Esophagus squamous epithelium (tissue), 5 donors: Measurements from ENCODE around the gene POLDIP3. TPM values are rescaled to one million over a fixed set of nuclear protein-coding genes. Genes with fewer than 3 reads are reported as not detected.
A peak's percentile ranks its signal among the peaks of the same experiment; 100 is the strongest.

Experiments used
- DNase-seq: peaks from one replicate; lab custom pipeline; 2025; lab: John Stamatoyannopoulos, UW
- H3K27ac ChIP-seq, 4 donors: fragments of 200-600 bp; sonication (generic); one replicate each; pipeline ENCODE4 v1.5.1; 2016 to 2019; ENCODE audit warnings: mild to moderate bottlenecking in 1 of 4
- H3K27me3 ChIP-seq, 4 donors: fragments of 200-600 bp; sonication (generic); 1 replicate in 3 of 4; 2 replicates in 1 of 4; pipeline versions ENCODE4 v1.5.1 to v1.6.0; 2017 to 2021; ENCODE audit warnings: antibody characterized with exemption in 1 of 4
- H3K36me3 ChIP-seq, 3 donors: fragments of 200-600 bp; sonication (generic); one replicate each; pipeline ENCODE4 v1.5.1; 2016 to 2019
- H3K4me1 ChIP-seq, 3 donors: fragments of 200-600 bp; sonication (generic); one replicate each; pipeline ENCODE4 v1.5.1; 2017 to 2019
- H3K4me3 ChIP-seq, 4 donors: fragments of 200-600 bp; sonication (generic); 1 replicate in 3 of 4; 2 replicates in 1 of 4; pipeline ENCODE4 v1.5.1; 2016 to 2019; ENCODE audit warnings: mild to moderate bottlenecking in 2 of 4, moderate library complexity in 1 of 4
- H3K9me3 ChIP-seq, 3 donors: fragments of 200-600 bp; sonication (generic); one replicate each; pipeline ENCODE4 v1.5.1; 2016 to 2019
- POLR2A ChIP-seq, 4 donors: fragments of 450-650 bp; IDR thresholded peaks; one replicate each; pipeline ENCODE4 v1.6.1; 2017; ENCODE audit warnings: antibody characterized with exemption in 4 of 4, mild to moderate bottlenecking in 4 of 4, moderate library complexity in 3 of 4
- WGBS, 2 donors: methylation state at CpG; one replicate each; pipeline ENCODE4 v1.1.5; 2018; 5-methylcytosine and 5-hydroxymethylcytosine counted together
- intact Hi-C: fragments of 100-400 bp; cut with DNase I; formaldehyde crosslinking; loops from one replicate; pipeline ENCODE4 v1.15.0; 2022
- total RNA-seq, 4 donors: library from RNA; depleted of rRNA; stranded (reverse); fragments of >200 nt; gene quantifications; one replicate each; pipeline ENCODE4 v1.1.0, GENCODE V29; 2016
- TF ChIP-seq, protein P1 (sequence below), 6 experiments: fragments of 450-650 bp in 4 of 6; fragments of 200-600 bp in 2 of 6; sonication (generic) in 2 of 6; IDR thresholded peaks; one replicate each; pipeline ENCODE4 v1.5.1; 2016 to 2019; ENCODE audit warnings: antibody characterized with exemption in 6 of 6, mild to moderate bottlenecking in 4 of 6, moderate library complexity in 4 of 6
- donor health status: DM: yes; HTN: yes; CAD: no.

The POLDIP3 gene
- total RNA-seq, 4 donors from 2014 or later, result 23.3 to 33.0 (median 28.0) TPM

DNA sequence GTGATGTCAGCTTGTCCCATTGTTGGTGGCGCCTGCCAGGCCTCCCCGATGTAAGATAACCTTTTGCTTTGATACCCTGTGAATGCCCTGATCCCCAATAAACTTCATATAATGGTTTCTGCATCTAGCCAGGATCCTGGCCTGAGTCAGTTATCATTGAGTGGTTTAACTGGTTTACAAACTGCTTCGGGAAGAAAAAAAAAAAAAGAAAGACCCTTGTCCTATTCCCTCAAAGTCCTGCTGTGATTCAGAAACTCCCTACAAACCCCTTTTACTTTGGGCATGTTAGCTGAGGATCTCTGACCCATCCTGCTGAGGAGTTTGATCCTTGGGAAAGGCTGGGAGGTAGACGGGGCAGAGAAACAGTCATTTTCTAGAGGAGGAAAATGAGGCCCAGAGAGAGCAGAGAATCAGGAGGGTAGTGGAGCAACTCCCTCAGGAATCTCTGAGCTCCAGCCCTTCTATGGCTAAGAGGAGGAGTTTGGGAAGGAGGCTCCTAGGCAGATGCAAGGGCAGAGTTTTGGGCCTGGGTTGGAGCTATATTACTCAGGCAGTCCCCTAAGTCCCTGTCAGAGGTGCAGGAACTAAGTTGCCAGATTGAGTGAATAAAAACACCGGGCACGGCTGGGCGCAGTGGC, 39.9 kb upstream of the POLDIP3 start:
- H3K4me3 ChIP-seq, result no peak overlapping the region
- no peaks in the 10 kb centered on the region for H3K36me3 ChIP-seq
- no peak for TF ChIP-seq POLR2A (IDR thresholded peaks at IDR 0.05)
- TF ChIP-seq, protein P1, sequence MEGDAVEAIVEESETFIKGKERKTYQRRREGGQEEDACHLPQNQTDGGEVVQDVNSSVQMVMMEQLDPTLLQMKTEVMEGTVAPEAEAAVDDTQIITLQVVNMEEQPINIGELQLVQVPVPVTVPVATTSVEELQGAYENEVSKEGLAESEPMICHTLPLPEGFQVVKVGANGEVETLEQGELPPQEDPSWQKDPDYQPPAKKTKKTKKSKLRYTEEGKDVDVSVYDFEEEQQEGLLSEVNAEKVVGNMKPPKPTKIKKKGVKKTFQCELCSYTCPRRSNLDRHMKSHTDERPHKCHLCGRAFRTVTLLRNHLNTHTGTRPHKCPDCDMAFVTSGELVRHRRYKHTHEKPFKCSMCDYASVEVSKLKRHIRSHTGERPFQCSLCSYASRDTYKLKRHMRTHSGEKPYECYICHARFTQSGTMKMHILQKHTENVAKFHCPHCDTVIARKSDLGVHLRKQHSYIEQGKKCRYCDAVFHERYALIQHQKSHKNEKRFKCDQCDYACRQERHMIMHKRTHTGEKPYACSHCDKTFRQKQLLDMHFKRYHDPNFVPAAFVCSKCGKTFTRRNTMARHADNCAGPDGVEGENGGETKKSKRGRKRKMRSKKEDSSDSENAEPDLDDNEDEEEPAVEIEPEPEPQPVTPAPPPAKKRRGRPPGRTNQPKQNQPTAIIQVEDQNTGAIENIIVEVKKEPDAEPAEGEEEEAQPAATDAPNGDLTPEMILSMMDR (IDR thresholded peaks at IDR 0.05), result no peak
- intact Hi-C loops, result no loop called here
- no peak for DNase-seq
- H3K9me3 ChIP-seq, result no peaks in the 10 kb centered on the region
- no peak overlapping the region for H3K27ac ChIP-seq
- peaks cover 0 to 3% (median 2%) of the 10 kb centered on the region in 3 donors for H3K4me1 ChIP-seq
- 78 to 85% methylated on average over 4 to 7 of the region's 7 CpGs for WGBS, 2 donors
- H3K27me3 ChIP-seq, result peaks cover 0 to 3% (median 0%) of the 10 kb centered on the region in 4 donors

DNA sequence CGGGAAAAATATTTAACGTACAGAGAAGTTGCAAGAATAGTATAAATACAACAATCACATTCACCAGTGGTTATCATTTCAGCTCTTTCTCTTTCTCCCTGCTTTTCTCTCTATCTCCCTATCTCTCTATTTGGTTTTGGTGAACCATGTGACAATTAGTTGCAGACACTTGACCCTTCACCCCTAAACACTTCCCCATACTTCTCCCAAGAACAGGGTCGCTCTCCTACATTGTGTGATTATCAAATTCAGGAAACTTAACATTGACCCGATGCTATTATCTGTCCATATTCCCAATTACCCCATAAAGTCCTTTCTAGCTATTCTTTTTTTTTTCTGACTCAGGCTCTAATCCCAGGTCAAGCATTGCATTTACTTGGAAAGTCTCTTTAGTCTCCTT, 39.3 kb upstream of the POLDIP3 start:
- Histone ChIP-seq H3K36me3 (no peaks in the 10 kb centered on the region), H3K27me3 (no peaks in the 10 kb centered on the region), H3K4me1 (peaks cover 0 to 6% (median 3%) of the 10 kb centered on the region in 3 donors), H3K9me3 (no peaks in the 10 kb centered on the region), H3K4me3 (no peak overlapping the region), H3K27ac (no peak overlapping the region)
- no peak for TF ChIP-seq POLR2A (IDR thresholded peaks at IDR 0.05)
- TF ChIP-seq, protein P1 (IDR thresholded peaks at IDR 0.05), result no peak
- 88 to 89% methylated on average over 4 of the region's 4 CpGs for WGBS, 2 donors
- intact Hi-C loops, result no loop called here
- no peak for DNase-seq

DNA sequence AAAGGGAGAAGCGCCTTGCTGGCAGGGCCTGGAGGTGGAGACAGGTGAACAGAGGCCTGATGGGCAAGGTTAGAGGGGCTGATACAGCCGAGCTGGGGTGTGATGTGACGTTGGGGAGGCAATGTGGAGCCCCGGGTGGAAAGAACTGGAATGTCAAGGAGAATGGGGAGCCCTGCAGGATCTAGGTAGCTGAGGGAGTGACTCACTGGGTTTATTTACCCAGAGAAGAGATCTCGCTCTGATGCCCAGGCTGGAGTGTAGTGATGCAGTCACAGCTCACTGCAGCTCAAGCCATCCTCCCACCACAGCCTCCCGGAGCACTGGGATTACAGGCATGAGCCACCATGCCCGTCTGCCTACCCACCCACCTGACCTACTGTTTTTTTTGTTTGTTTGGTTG, 36.5 kb upstream of the POLDIP3 start:
- DNase-seq, result no peak
- H3K9me3 ChIP-seq, result no peaks in the 10 kb centered on the region
- H3K4me3 ChIP-seq, result no peak overlapping the region
- 55 to 59% methylated on average over 7 of the region's 7 CpGs for WGBS, 2 donors
- no peak overlapping the region for H3K27ac ChIP-seq
- peaks cover 23 to 32% (median 27%) of the 10 kb centered on the region in 3 donors for H3K4me1 ChIP-seq
- H3K36me3 ChIP-seq, result no peaks in the 10 kb centered on the region
- intact Hi-C loops, result no loop called here
- no peaks in the 10 kb centered on the region for H3K27me3 ChIP-seq
- TF ChIP-seq, protein P1 (IDR thresholded peaks at IDR 0.05), result no peak
- no peak for TF ChIP-seq POLR2A (IDR thresholded peaks at IDR 0.05)

DNA sequence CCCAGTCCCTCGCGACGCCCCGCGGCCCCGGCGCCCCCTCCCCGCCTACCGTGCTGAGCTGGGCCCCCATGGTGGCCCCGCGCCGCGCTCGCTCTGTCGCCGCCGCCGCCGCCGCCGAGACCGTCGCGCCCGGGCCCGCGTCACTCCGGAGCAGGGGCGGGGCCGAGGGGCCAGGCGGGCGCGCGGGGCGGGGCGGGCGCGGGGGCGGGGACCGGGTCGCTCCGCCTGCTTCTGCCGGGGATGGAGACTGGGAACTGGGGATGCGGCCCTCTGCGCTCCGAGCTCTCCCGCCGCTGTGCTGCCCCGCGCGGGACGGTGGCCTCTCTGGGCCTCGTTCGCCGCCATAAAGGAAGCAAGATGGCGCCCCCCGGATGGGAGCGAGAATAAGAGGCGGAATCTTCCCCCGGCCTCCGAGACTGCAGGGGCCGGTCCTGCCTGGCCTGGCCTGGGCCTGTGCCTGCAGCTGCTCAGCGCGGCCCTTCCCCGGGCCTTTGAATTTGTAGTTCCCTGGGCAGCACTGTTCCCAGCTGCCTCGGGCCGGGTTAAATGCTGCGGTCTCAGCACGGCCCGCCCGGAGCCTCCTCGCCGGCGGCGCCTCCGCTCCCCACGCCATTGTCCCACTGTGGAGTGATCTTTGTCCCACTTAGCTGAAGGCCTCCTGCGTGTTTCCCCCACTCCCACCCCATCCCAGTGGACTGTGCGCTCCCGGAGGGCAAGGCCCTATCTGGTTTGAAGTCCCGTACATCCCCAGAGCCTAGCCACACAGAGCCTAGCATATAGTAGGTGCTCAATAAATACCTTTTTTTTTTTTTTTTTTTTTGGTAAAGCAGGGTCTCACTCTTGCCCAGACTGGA, 34.8 kb upstream of the POLDIP3 start, which contains the start of gene CYB5R3:
CYB5R3 (minus strand) TSS at position 147 of the 854 bp plus-strand sequence; CDS start at position 70, 77 bp downstream.
- H3K9me3 ChIP-seq, result no peaks in the 10 kb centered on the region
- DNase-seq, result peak; percentile 36
- TF ChIP-seq POLR2A (IDR thresholded peaks at IDR 0.05), result peak in 1 of 4 donors; percentile 49
- TF ChIP-seq, protein P1 (IDR thresholded peaks at IDR 0.05), result peak in 1 of 6 experiments; percentile 12
- intact Hi-C loops, result no loop called here
- peaks cover 39 to 48% (median 43%) of the 10 kb centered on the region in 3 donors for H3K4me1 ChIP-seq
- peak within 1 kb of the TSS; percentile 92 to 99 (median 96) for H3K27ac ChIP-seq
- no peaks in the 10 kb centered on the region for H3K27me3 ChIP-seq
- H3K36me3 ChIP-seq, result no peaks in the 10 kb centered on the region
- WGBS, 2 donors, result 21 to 36% methylated on average over 7 to 17 of the region's 81 CpGs
- H3K4me3 ChIP-seq, result peak within 1 kb of the TSS; percentile 69 to 100 (median 76)
